GM19328 (cell line): ENCODE results near the gene FARP2.
"Not testable (repeated sequence)": the region's sequence is repeated elsewhere in the genome, so short reads cannot be mapped to it uniquely, and the experiment has no call there.

ENCODE experiments used
- ATAC-seq: cut with Tn5 transposase; IDR thresholded peaks from one replicate; pipeline ENCODE4 v1.9.1; 2021; ENCODE audit warnings: mild to moderate bottlenecking, moderate library complexity; ENCODE audit not compliant: unreplicated experiment

FARP2 gene

GRCh38 chr2:241519669-241520068, 163.6 kb downstream of the FARP2 start:
- ATAC-seq, result no peak

GRCh38 chr2:241522477-241522876, 166.4 kb downstream of the FARP2 start:
- ATAC-seq, result no peak

GRCh38 chr2:241525818-241526780, 170.0 kb downstream of the FARP2 start:
- not testable (repeated sequence) for ATAC-seq

- ATAC-seq, result no peak
These were observed 174.5 kb downstream of the FARP2 start for GRCh38 chr2:241530571-241530970.

DNA sequence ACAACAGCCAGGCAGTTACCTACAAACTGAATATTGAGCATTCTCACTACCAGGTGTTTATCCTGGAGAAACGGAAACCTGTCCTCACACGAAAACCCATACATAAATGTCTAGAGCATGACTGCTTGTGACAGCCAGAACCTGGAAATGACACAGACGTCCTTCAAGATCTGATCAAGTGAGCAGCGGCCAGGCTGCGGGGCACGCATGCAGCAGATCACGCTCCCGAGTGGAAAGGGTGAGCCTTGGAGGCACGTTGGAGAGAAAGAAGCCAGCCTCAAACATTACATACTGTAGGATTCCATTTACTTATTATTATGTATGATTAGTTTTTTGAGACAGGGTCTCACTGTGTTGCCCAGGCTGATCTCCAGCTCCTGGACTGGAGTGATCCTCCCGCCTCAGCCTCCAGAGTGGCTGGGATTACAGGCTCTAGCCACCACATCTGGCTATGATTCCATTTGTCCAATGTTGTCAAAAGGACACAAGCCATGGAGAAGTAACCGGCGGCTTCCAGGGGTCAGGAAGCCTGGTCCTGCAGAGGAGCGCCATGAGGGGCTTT, 175.2 kb downstream of the FARP2 start:
- no peak for ATAC-seq

GRCh38 chr2:241532168-241532567, 176.1 kb downstream of the FARP2 start:
- ATAC-seq, result no peak

DNA sequence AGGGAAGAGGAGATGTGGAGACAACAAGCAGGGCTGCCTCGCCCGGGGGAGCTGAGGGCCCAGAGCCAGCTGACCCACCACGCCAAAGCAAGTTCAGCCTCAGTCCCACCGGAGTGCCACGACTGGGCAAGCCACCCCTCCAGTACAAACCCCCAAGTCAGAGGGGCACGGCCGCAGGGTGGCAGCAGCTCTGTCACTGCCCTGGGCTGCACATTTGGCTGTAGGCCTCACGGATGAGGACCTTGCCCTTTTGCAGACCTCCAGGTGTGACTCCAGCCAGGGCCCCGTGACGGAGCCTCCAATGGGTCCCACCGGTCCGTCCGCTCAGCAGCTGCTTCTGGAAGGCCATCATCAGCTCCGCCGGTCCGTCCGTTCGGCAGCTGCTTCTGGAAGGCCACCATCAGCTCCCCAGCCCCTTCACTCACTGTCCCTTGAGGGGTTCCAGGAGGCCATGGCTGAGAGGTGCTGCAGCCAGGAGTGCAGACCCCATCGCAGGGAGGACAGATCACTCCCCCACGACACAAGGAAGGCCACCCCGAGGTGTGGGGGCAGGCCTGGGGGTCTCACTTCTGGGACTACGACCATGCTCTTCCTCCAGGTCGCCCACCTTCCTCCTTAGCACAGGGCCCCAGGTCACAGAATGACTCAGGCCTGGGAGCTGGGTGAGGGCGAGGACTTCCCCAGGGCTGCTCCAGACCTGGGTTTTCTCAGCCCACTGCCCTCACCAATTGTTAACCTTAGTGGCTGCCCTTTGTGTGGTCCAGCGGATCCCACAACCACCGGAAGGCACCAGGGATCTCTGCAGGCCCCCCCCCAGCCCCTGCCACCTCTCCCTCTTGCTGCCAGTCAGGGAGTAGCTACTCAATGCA, 176.9 kb downstream of the FARP2 start:
- no peak for ATAC-seq

GRCh38 chr2:241534293-241534692, 178.2 kb downstream of the FARP2 start:
- ATAC-seq, result no peak

DNA sequence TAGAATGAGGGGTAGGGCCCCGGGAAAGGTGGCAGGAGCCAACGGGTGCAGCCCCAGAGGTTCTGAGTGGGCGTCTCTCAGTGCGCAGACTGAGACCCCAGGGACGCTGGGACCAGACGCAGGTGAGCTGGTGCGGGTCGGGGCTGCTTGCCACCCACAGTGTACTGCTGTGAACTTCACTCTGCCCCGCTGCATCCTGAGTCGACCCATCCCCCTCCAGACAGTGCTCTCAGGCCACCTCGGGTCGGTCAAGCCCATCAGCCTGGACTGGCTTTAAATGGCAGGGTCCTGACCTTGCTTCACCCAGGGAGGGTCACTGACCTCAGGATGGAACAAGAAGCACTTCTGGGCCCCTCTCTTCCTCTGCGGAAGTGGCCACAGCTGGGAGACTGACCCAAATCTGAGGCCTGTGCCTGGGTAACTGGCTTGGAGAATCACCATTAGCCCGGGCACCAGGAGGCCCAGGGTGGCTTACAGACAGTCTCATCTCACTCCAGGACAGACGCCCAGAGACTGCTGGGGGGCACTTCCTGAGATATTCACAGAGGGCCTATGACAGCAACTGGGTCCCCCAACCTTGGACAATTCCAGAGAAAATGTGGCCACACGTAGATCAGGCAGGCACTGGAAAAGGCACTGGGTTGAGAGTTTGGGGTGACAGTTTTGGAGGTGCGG, 178.8 kb downstream of the FARP2 start:
- no peak for ATAC-seq

- no peak for ATAC-seq
These were observed 180.0 kb downstream of the FARP2 start for GRCh38 chr2:241535871-241536655.

- no peak for ATAC-seq
These were observed 182.9 kb downstream of the FARP2 start for GRCh38 chr2:241538838-241539615.

- ATAC-seq, result no peak
These were observed 183.7 kb downstream of the FARP2 start for GRCh38 chr2:241539616-241540374.

GRCh38 chr2:241540401-241540770, 184.3 kb downstream of the FARP2 start:
- no peak for ATAC-seq

DNA sequence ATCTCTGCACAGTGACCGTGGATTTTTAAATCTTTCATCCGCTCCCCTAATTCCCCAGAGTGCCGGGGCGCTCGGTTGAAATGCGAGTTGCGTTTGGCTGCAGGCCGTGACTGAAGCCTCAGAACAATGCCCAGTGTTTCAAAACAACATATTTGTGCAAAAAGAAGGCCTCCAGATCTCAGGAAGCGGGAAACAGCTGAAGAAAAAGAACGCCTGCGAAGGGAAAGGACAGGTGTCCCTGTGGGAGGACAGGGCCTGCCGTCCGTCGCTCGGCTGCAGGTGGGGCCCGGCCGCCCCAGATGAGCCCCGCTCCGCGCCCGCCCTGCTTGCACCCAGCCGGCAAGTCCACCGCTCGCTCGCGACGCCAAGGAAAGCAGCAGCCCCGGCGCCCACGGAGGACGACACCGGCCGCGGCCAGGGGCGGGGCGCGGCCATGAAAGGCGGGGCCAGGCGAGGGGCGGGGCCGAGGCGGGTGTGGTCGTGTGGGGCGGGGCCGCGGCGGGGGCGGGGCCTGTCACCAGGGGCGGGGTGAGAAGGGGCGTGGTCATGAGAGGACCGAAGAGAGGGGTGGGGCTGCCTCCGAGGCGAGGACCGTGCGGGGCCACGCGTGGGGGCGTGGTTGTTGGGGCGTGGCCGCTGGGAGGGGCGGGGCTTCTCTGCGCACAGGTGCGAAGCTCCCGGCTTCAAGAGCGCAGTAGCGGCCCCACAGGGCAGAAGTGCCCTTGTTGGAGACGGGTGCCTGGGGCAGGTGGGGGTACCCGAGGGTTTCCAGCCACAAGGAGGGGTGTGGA, 184.9 kb downstream of the FARP2 start:
- ATAC-seq, result no peak

GRCh38 chr2:241541564-241542277, 185.6 kb downstream of the FARP2 start:
- ATAC-seq, result no peak

DNA sequence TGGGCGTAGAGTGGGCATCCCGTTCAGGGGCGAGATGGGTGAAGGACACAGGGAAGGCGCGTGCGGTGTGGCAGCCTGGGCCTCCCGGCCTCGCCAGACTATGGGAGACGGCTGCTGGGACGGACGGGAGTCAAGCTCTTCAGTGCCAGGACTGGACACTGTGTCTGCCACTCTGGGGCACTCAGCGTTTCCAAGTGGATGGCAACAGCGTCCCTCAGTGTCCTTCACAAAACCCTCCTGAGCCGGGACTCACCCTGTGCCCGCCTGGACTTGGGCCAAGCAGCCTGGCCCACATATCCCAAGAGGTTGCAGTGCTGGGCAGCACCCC, 186.2 kb downstream of the FARP2 start:
- no peak for ATAC-seq
